A549 (cell line): Measurements from ENCODE around the gene ZPBP2. TPM values are rescaled to one million over a fixed set of nuclear protein-coding genes. Genes with fewer than 3 reads are reported as not detected.

Experiments
- ATAC-seq, 2 experiments: fragments of 200-7000 bp in 1 of 2; fragments of >200 bp in 1 of 2; cut with Nextera tagmentation in 1 of 2; cut with Tn5 transposase in 1 of 2; 3 replicates each; pipeline versions ENCODE4 v1.8.0 to v1.9.1; 2018 to 2020; ENCODE audit warnings: mild to moderate bottlenecking in 1 of 2, moderate library complexity in 1 of 2
- CTCF ChIA-PET: fragments of 300-600 bp; sonication (Branson Sonifier 250); formaldehyde crosslinking; extraction: SDS; loops from one replicate; lab custom pipeline; 2021; ENCODE audit warnings: antibody characterized with exemption, inconsistent platforms; lab: Yijun Ruan, JAX
- POLR2A ChIA-PET: fragments of 350-600 bp; formaldehyde crosslinking; extraction: SDS; loops from one replicate; lab custom pipeline; 2021; ENCODE audit warnings: antibody characterized with exemption, inconsistent platforms; lab: Yijun Ruan, JAX
- DNase-seq, 2 experiments: peaks; one replicate each; pipeline versions ENCODE4 v3.0.0 to v3.0.0-alpha.2; 2011 to 2016; ENCODE audit warnings: low read depth in 1 of 2, low spot score in 1 of 2
- FAIRE-seq: peaks from 2 replicates; lab custom pipeline; 2011; peaks lifted over from hg19 to GRCh38; lab: Jason Lieb, UNC
- H3K27ac ChIP-seq, 2 experiments: fragments of >200 bp; sonication (Bioruptor Twin); formaldehyde crosslinking; 3 replicates each; pipeline ENCODE4 v1.5.1; 2016 to 2017
- H3K4me1 ChIP-seq: fragments of >200 bp; sonication (Bioruptor Twin); formaldehyde crosslinking; 3 replicates; pipeline ENCODE4 v1.6.1; 2016
- H3K4me2 ChIP-seq: fragments of >200 bp; sonication (Bioruptor Twin); formaldehyde crosslinking; 3 replicates; pipeline ENCODE4 v1.6.1; 2016
- H3K4me3 ChIP-seq: fragments of >200 bp; sonication (Bioruptor Twin); formaldehyde crosslinking; 3 replicates; pipeline ENCODE4 v1.5.1; 2016
- H3K9me3 ChIP-seq: fragments of >200 bp; sonication (Bioruptor Twin); formaldehyde crosslinking; 3 replicates; pipeline ENCODE4 v1.6.1; 2016
- ATOH8 ChIP-seq: fragments of 250-450 bp; sonication (Bioruptor Pico); IDR thresholded peaks from 2 replicates; pipeline ENCODE4 v1.5.0; 2020; ENCODE audit warnings: low read depth, mild to moderate bottlenecking, moderate library complexity
- BCL3 ChIP-seq: fragments of >200 bp; sonication (Bioruptor Twin); formaldehyde crosslinking; IDR thresholded peaks from 3 replicates; pipeline ENCODE4 v1.6.1; 2016
- CBX2 ChIP-seq: fragments of 200-600 bp; sonication (generic); IDR thresholded peaks from 2 replicates; pipeline ENCODE4 v1.6.1; 2016; ENCODE audit warnings: low read depth, mild to moderate bottlenecking, borderline replicate concordance
- CHD4 ChIP-seq: fragments of 200-600 bp; sonication (generic); IDR thresholded peaks from 2 replicates; pipeline ENCODE4 v1.6.1; 2016; ENCODE audit warnings: antibody characterized with exemption, mild to moderate bottlenecking, borderline replicate concordance
- CTCF ChIP-seq: fragments of >200 bp; sonication (Bioruptor Twin); formaldehyde crosslinking; IDR thresholded peaks from 3 replicates; pipeline ENCODE4 v1.5.1; 2016
- ESRRA ChIP-seq: fragments of 150-350 bp; IDR thresholded peaks from 2 replicates; pipeline ENCODE4 v1.6.1; 2014; ENCODE audit warnings: mild to moderate bottlenecking, low read length, borderline replicate concordance
- GATA3 ChIP-seq: IDR thresholded peaks from 2 replicates; pipeline ENCODE4 v1.6.1; 2012; ENCODE audit warnings: borderline replicate concordance
- HDAC2 ChIP-seq: fragments of 200-600 bp; sonication (generic); IDR thresholded peaks from 2 replicates; pipeline ENCODE4 v1.6.1; 2016
- HOXA7 ChIP-seq: fragments of 250-450 bp; sonication (Bioruptor Pico); IDR thresholded peaks from 2 replicates; pipeline ENCODE4 v1.5.0; 2020; ENCODE audit warnings: mild to moderate bottlenecking, moderate library complexity
- MAFK ChIP-seq: fragments of 450-650 bp; IDR thresholded peaks from 2 replicates; pipeline ENCODE4 v1.6.1; 2014; ENCODE audit not compliant: partially characterized antibody
- MYC ChIP-seq: IDR thresholded peaks from 2 replicates; pipeline ENCODE4 v1.6.1; 2012; ENCODE audit warnings: mild to moderate bottlenecking, inconsistent platforms, low read length, improper control_type of control experiment, borderline replicate concordance
- NFE2L2 ChIP-seq: fragments of 150-350 bp; conservative IDR thresholded peaks from 2 replicates; pipeline ENCODE4 v1.6.1; 2014; ENCODE audit warnings: low read length
- NPAS2 ChIP-seq: fragments of 250-450 bp; sonication (Bioruptor Pico); IDR thresholded peaks from 2 replicates; pipeline ENCODE4 v1.8.0; 2022; ENCODE audit warnings: mild to moderate bottlenecking, moderate library complexity, borderline replicate concordance
- NR3C1 ChIP-seq: fragments of >200 bp; sonication (Bioruptor Twin); formaldehyde crosslinking; IDR thresholded peaks from 3 replicates; pipeline ENCODE4 v1.6.1; 2017
- PBX3 ChIP-seq: IDR thresholded peaks from 2 replicates; pipeline ENCODE4 v1.6.1; 2012
- PHF8 ChIP-seq: fragments of 200-600 bp; sonication (generic); IDR thresholded peaks from 2 replicates; pipeline ENCODE4 v1.6.1; 2016; ENCODE audit warnings: low read depth, mild to moderate bottlenecking, antibody characterized with exemption, moderate library complexity, borderline replicate concordance
- RNF2 ChIP-seq: fragments of 200-600 bp; sonication (generic); IDR thresholded peaks from 2 replicates; pipeline ENCODE4 v1.6.1; 2016; ENCODE audit warnings: low read depth, mild to moderate bottlenecking, antibody characterized with exemption, moderate library complexity, borderline replicate concordance
- SMC3 ChIP-seq: fragments of >200 bp; sonication (Bioruptor Twin); formaldehyde crosslinking; IDR thresholded peaks from 3 replicates; pipeline ENCODE4 v1.6.1; 2018; ENCODE audit warnings: inconsistent platforms
- TFCP2L1 ChIP-seq: fragments of 250-450 bp; sonication (Bioruptor Pico); IDR thresholded peaks from 2 replicates; pipeline ENCODE4 v1.5.0; 2021; ENCODE audit warnings: mild to moderate bottlenecking
- TP53 ChIP-seq: fragments of 250-450 bp; sonication (Bioruptor Pico); IDR thresholded peaks from 2 replicates; pipeline ENCODE4 v1.5.0; 2021; ENCODE audit warnings: mild to moderate bottlenecking, moderate library complexity
- USF2 ChIP-seq: fragments of 450-650 bp; IDR thresholded peaks from 2 replicates; pipeline ENCODE4 v1.6.1; 2014; ENCODE audit warnings: antibody characterized with exemption
- WGBS: methylation state at CpG from one replicate; pipeline ENCODE4 v1.1.6; 2017; ENCODE audit errors: missing lambda C conversion rate; 5-methylcytosine and 5-hydroxymethylcytosine counted together
- polyA plus RNA-seq, 4 experiments: library from polyadenylated mRNA; depleted of rRNA in 3 of 4; stranded (reverse); fragments of >200 nt; fragmentation: RNase III in 1 of 4; extraction: RNeasy Plus Mini Kit Qiagen cat#74134 plus additional on column Dnase treatment in 1 of 4; gene quantifications; 2 replicates in 3 of 4; 3 replicates in 1 of 4; pipeline ENCODE4 v1.2.3, GENCODE V29; 2011 to 2017

Gene ZPBP2
- polyA plus RNA-seq, 2 of the 4 experiments (the other 2 are of a cell fraction): not detected

GRCh38 chr17:39904990-39905288 lies 36.9 kb downstream of the ZPBP2 start:
- ATAC-seq (0 out of 6 replicates have a peak, but pooled peaks of 1 of the 2 experiments have one; percentile 31), DNase-seq (no peak), FAIRE-seq (no peak)
- WGBS: 79% methylated on average over 3 of the region's 3 CpGs
- ChIA-PET POLR2A (no interaction called here), CTCF (no interaction called here)
- H3K9me3 ChIP-seq: no peaks in the 10 kb centered on the region
- H3K4me2 ChIP-seq: no peak overlapping the region
- TF ChIP-seq HOXA7 (CRISPR knock-in tag) (no peak), NPAS2 (CRISPR knock-in tag) (no peak), MYC (no peak), ESRRA (no peak), CBX2 (no peak)
- no peak overlapping the region for H3K27ac ChIP-seq
- no peak overlapping the region for H3K4me3 ChIP-seq
- no peaks in the 10 kb centered on the region for H3K4me1 ChIP-seq

- no peak for DNase-seq
- no peaks in the 10 kb centered on the region for H3K4me1 ChIP-seq
- H3K4me2 ChIP-seq: no peak overlapping the region
- no peak for FAIRE-seq
- ChIA-PET CTCF (interaction anchor here (0.6 to 1.5 kb wide), 7 partner anchors 10 to 1697 kb away, joined by 3 to 4 read pairs (median 3); partner anchors contain the start of gene GSDMB), POLR2A (no interaction called here)
- no peak overlapping the region for H3K4me3 ChIP-seq
- TF ChIP-seq ATOH8: no peak
- TF ChIP-seq HDAC2: no peak
- no peak for TF ChIP-seq TP53 (CRISPR knock-in tag)
- TF ChIP-seq PBX3: no peak
- TF ChIP-seq BCL3: no peak
- TF ChIP-seq GATA3: no peak
- no peak for TF ChIP-seq MAFK
- no peak for TF ChIP-seq RNF2
- 84% methylated on average over 6 of the region's 6 CpGs for WGBS
- no peak for ATAC-seq
- no peaks in the 10 kb centered on the region for H3K9me3 ChIP-seq
- no peak overlapping the region for H3K27ac ChIP-seq
Measured at GRCh38 chr17:39908789-39909352, 40.9 kb downstream of the ZPBP2 start.

GRCh38 chr17:39913989-39914388 lies 46.0 kb downstream of the ZPBP2 start:
- DNase-seq: no peak
- 77% methylated on average over 3 of the region's 3 CpGs for WGBS
- H3K9me3 ChIP-seq: no peaks in the 10 kb centered on the region
- no peak for FAIRE-seq
- POLR2A ChIA-PET: interaction anchor here (0.7 kb wide), 1 partner anchor 162 kb away, joined by 5 read pairs; no protein-coding TSS in a partner anchor
- TF ChIP-seq TFCP2L1 (CRISPR knock-in tag) (no peak), CTCF (no peak), CHD4 (no peak), NFE2L2 (no peak), GATA3 (no peak), NR3C1 (no peak), SMC3 (no peak), USF2 (no peak), ESRRA (no peak), PHF8 (no peak)
- TF ChIP-seq, all 56 proteins: peak for 0
- Histone ChIP-seq H3K4me2 (no peak overlapping the region), H3K4me3 (no peak overlapping the region), H3K4me1 (no peaks in the 10 kb centered on the region), H3K27ac (no peak overlapping the region)
- CTCF ChIA-PET: interaction anchor here (0.7 to 1.8 kb wide), 3 partner anchors 8 to 118 kb away, joined by 4 to 8 read pairs (median 5); partner anchors contain the start of genes LRRC3C and ORMDL3
- no peak for ATAC-seq
